Peyer's patch (tissue), 4 donors: ENCODE data around the gene ROBO2. TPM values are rescaled to one million over a fixed set of nuclear protein-coding genes. Genes with fewer than 3 reads are reported as not detected.

Source experiments
- DNase-seq, 3 donors: peaks; one replicate each; pipeline ENCODE4 v3.0.0-alpha.2; 2017 to 2019
- H3K27ac ChIP-seq, 4 donors: fragments of 200-600 bp; sonication (generic); one replicate each; pipeline ENCODE4 v1.5.1; 2016 to 2019
- H3K27me3 ChIP-seq, 2 donors: fragments of 200-600 bp; sonication (generic); one replicate each; pipeline ENCODE4 v1.5.1; 2019
- H3K36me3 ChIP-seq, 3 donors: fragments of 200-600 bp; sonication (generic); one replicate each; pipeline ENCODE4 v1.5.1; 2016 to 2019
- H3K4me1 ChIP-seq, 4 donors: fragments of 200-600 bp; sonication (generic); one replicate each; pipeline ENCODE4 v1.5.1; 2016 to 2019
- H3K4me3 ChIP-seq, 4 donors: fragments of 200-600 bp; sonication (generic); 1 replicate in 3 of 4; 2 replicates in 1 of 4; pipeline ENCODE4 v1.5.1; 2016 to 2019; ENCODE audit warnings: mild to moderate bottlenecking in 1 of 4
- H3K9me3 ChIP-seq, 4 donors: fragments of 200-600 bp; sonication (generic); one replicate each; pipeline ENCODE4 v1.5.1; 2016 to 2019; ENCODE audit warnings: mild to moderate bottlenecking in 1 of 4
- CTCF ChIP-seq, 6 experiments: fragments of 450-650 bp in 4 of 6; fragments of 200-600 bp in 2 of 6; sonication (generic) in 1 of 6; IDR thresholded peaks; one replicate each; pipeline ENCODE4 v1.5.1; 2017 to 2019; ENCODE audit warnings: antibody characterized with exemption in 6 of 6, mild to moderate bottlenecking in 3 of 6, moderate library complexity in 1 of 6
- POLR2A ChIP-seq, 2 donors: fragments of 450-650 bp; IDR thresholded peaks; one replicate each; pipeline ENCODE4 v1.5.1; 2017; ENCODE audit warnings: antibody characterized with exemption in 2 of 2, mild to moderate bottlenecking in 2 of 2, moderate library complexity in 2 of 2
- total RNA-seq, 4 donors: library from RNA; depleted of rRNA; stranded (reverse); fragments of >200 nt; gene quantifications; one replicate each; pipeline ENCODE4 v1.1.0, GENCODE V29; 2016

The ROBO2 gene
- total RNA-seq, 4 donors from 2014 or later: 1.1 to 5.4 (median 3.4) TPM

GRCh38 chr3:77078279-77078678 lies 38.4 kb downstream of the ROBO2 start:
- TF ChIP-seq POLR2A (IDR thresholded peaks at IDR 0.05) (no peak), CTCF (IDR thresholded peaks at IDR 0.05) (no peak)
- H3K4me3 ChIP-seq: no peak overlapping the region
- H3K4me1 ChIP-seq: no peaks in the 10 kb centered on the region
- no peak overlapping the region for H3K27ac ChIP-seq
- H3K9me3 ChIP-seq: no peaks in the 10 kb centered on the region
- H3K27me3 ChIP-seq: no peaks in the 10 kb centered on the region
- DNase-seq: no peak
- H3K36me3 ChIP-seq: no peaks in the 10 kb centered on the region

- no peaks in the 10 kb centered on the region for H3K27me3 ChIP-seq
- TF ChIP-seq CTCF (IDR thresholded peaks at IDR 0.05): no peak
- no peak overlapping the region for H3K27ac ChIP-seq
- no peak for DNase-seq
- no peaks in the 10 kb centered on the region for H3K4me1 ChIP-seq
- H3K4me3 ChIP-seq: no peak overlapping the region
- H3K9me3 ChIP-seq: no peaks in the 10 kb centered on the region
- no peaks in the 10 kb centered on the region for H3K36me3 ChIP-seq
Observed at GRCh38 chr3:77079988-77080610, 40.2 kb downstream of the ROBO2 start.

- Histone ChIP-seq H3K36me3 (no peaks in the 10 kb centered on the region), H3K9me3 (no peaks in the 10 kb centered on the region), H3K4me3 (no peak overlapping the region), H3K27me3 (no peaks in the 10 kb centered on the region), H3K27ac (peak overlapping the region in 1 of 4 donors; percentile 42), H3K4me1 (no peaks in the 10 kb centered on the region)
- DNase-seq: peak in 1 of 3 donors; percentile 81
- TF ChIP-seq POLR2A (IDR thresholded peaks at IDR 0.05): no peak
- no peak for TF ChIP-seq CTCF (IDR thresholded peaks at IDR 0.05)
Observed at GRCh38 chr3:77081240-77081661, 41.4 kb downstream of the ROBO2 start.

- Histone ChIP-seq H3K36me3 (no peaks in the 10 kb centered on the region), H3K4me1 (no peaks in the 10 kb centered on the region), H3K27me3 (no peaks in the 10 kb centered on the region), H3K9me3 (no peaks in the 10 kb centered on the region), H3K4me3 (no peak overlapping the region), H3K27ac (no peak overlapping the region)
- TF ChIP-seq CTCF (IDR thresholded peaks at IDR 0.05) (no peak), POLR2A (IDR thresholded peaks at IDR 0.05) (no peak)
- DNase-seq: no peak
Observed at GRCh38 chr3:77084511-77084910, 44.6 kb downstream of the ROBO2 start.

GRCh38 chr3:77086408-77086807 lies 46.5 kb downstream of the ROBO2 start:
- DNase-seq: no peak
- Histone ChIP-seq H3K4me3 (no peak overlapping the region), H3K27me3 (no peaks in the 10 kb centered on the region), H3K27ac (no peak overlapping the region), H3K4me1 (no peaks in the 10 kb centered on the region), H3K36me3 (no peaks in the 10 kb centered on the region), H3K9me3 (no peaks in the 10 kb centered on the region)
- TF ChIP-seq POLR2A (IDR thresholded peaks at IDR 0.05) (no peak), CTCF (IDR thresholded peaks at IDR 0.05) (no peak)

- Histone ChIP-seq H3K36me3 (no peaks in the 10 kb centered on the region), H3K27ac (no peak overlapping the region), H3K4me1 (no peaks in the 10 kb centered on the region), H3K9me3 (no peaks in the 10 kb centered on the region), H3K27me3 (no peaks in the 10 kb centered on the region), H3K4me3 (no peak overlapping the region)
- no peak for DNase-seq
- TF ChIP-seq POLR2A (IDR thresholded peaks at IDR 0.05) (no peak), CTCF (IDR thresholded peaks at IDR 0.05) (no peak)
Observed at GRCh38 chr3:77091809-77092208, 51.9 kb downstream of the ROBO2 start.
